Naive thymus-derived CD4-positive, alpha-beta T cell (primary cell): ENCODE results near the gene EPS8L2. TPM values are rescaled to one million over a fixed set of nuclear protein-coding genes. Genes with fewer than 3 reads are reported as not detected.
A peak's percentile ranks its signal among the peaks of the same experiment; 100 is the strongest.

Source experiments
- ATAC-seq: fragments of 150-1000 bp; cut with Tn5 transposase; 2 replicates; pipeline ENCODE4 v1.10.0; 2021; ENCODE audit warnings: mild to moderate bottlenecking, moderate library complexity
- CTCF ChIA-PET: fragments of 350-600 bp; sonication (Branson Sonifier 250); formaldehyde crosslinking; loops from one replicate; lab custom pipeline; 2021; ENCODE audit warnings: antibody characterized with exemption; lab: Charles Lee
- POLR2A ChIA-PET: fragments of 350-600 bp; sonication (Branson Sonifier 250); formaldehyde crosslinking; loops from one replicate; lab custom pipeline; 2021; ENCODE audit warnings: antibody characterized with exemption, inconsistent platforms; lab: Charles Lee
- DNase-seq, 9 donors: peaks; one replicate each; pipeline versions ENCODE4 v3.0.0 to v3.0.0-alpha.2; 2020 to 2022; ENCODE audit warnings: mixed read lengths in 1 of 9
- H3K27ac ChIP-seq: one replicate; pipeline ENCODE4 v1.7.0; 2013; ENCODE audit warnings: mild to moderate bottlenecking, low read depth, low read length, moderate library complexity
- H3K27me3 ChIP-seq, 2 donors: one replicate each; pipeline ENCODE4 v1.7.0; 2013; ENCODE audit warnings: low read length in 2 of 2, mild to moderate bottlenecking in 2 of 2, moderate library complexity in 2 of 2; ENCODE audit not compliant: control insufficient read depth in 2 of 2, insufficient read depth in 2 of 2
- H3K36me3 ChIP-seq, 3 experiments: 1 replicate in 2 of 3; 2 replicates in 1 of 3; pipeline ENCODE4 v1.7.0; 2013; ENCODE audit warnings: low read length in 3 of 3, mild to moderate bottlenecking in 3 of 3, moderate library complexity in 1 of 3; ENCODE audit not compliant: insufficient read depth in 3 of 3, control insufficient read depth in 2 of 3
- H3K4me1 ChIP-seq, 2 donors: one replicate each; pipeline ENCODE4 v1.7.0; 2013; ENCODE audit warnings: low read length in 2 of 2, mild to moderate bottlenecking in 2 of 2, moderate library complexity in 1 of 2; ENCODE audit not compliant: control insufficient read depth in 2 of 2, insufficient read depth in 2 of 2
- H3K4me3 ChIP-seq: 2 replicates; pipeline ENCODE4 v1.7.0; 2013; ENCODE audit warnings: mild to moderate bottlenecking, low read length
- H3K9me3 ChIP-seq, 3 experiments: 1 replicate in 2 of 3; 2 replicates in 1 of 3; pipeline ENCODE4 v1.7.0; 2013; ENCODE audit warnings: low read length in 3 of 3; ENCODE audit not compliant: control insufficient read depth in 2 of 3
- H3K27ac Mint-ChIP-seq, 9 donors: one replicate each; pipeline ENCODE4 v1.8.0; 2020 to 2022; ENCODE audit warnings: mixed read lengths in 9 of 9, mild to moderate bottlenecking in 8 of 9, moderate library complexity in 5 of 9, inconsistent platforms in 2 of 9
- H3K27me3 Mint-ChIP-seq, 5 donors: one replicate each; pipeline ENCODE4 v1.8.0; 2021 to 2022; ENCODE audit warnings: mixed read lengths in 5 of 5, mild to moderate bottlenecking in 1 of 5
- H3K36me3 Mint-ChIP-seq, 5 donors: one replicate each; pipeline ENCODE4 v1.8.0; 2020 to 2022; ENCODE audit warnings: mixed read lengths in 5 of 5, mild to moderate bottlenecking in 3 of 5, inconsistent platforms in 1 of 5
- H3K4me1 Mint-ChIP-seq, 7 donors: one replicate each; pipeline ENCODE4 v1.8.0; 2020 to 2022; ENCODE audit warnings: mixed read lengths in 7 of 7, mild to moderate bottlenecking in 3 of 7, inconsistent platforms in 1 of 7
- H3K4me3 Mint-ChIP-seq, 10 donors: one replicate each; pipeline ENCODE4 v1.8.0; 2020 to 2022; ENCODE audit warnings: mild to moderate bottlenecking in 10 of 10, mixed read lengths in 10 of 10, moderate library complexity in 6 of 10, inconsistent platforms in 2 of 10
- H3K9me3 Mint-ChIP-seq, 11 donors: one replicate each; pipeline ENCODE4 v1.8.0; 2020 to 2022; ENCODE audit warnings: mixed read lengths in 11 of 11, mild to moderate bottlenecking in 4 of 11, inconsistent platforms in 1 of 11, moderate library complexity in 1 of 11
- intact Hi-C, 2 donors: fragments of 100-400 bp; cut with micrococcal nuclease; formaldehyde crosslinking; loops; one replicate each; pipeline ENCODE4 v1.15.1; 2023
- polyA plus RNA-seq, 2 donors: library from polyadenylated mRNA; unstranded; fragments of 300-500 nt; fragmentation: Illumina TruSeq; gene quantifications; one replicate each; pipeline ENCODE4 v1.2.3, GENCODE V29; 2021
- total RNA-seq, 6 experiments: library from RNA in 5 of 6; stranded (reverse) in 5 of 6; gene quantifications; 1 replicate in 5 of 6; 2 replicates in 1 of 6; pipeline ENCODE4 v1.2.3 and lab custom pipeline; 2021 to 2026

The EPS8L2 gene
- total and polyA plus RNA-seq, 7 experiments from 2014 or later = 4.5 to 16.6 (median 7.4) TPM

- ATAC-seq (no peak), DNase-seq (no peak)
- Histone ChIP-seq H3K27ac (no peak overlapping the region), H3K36me3 (peaks cover 0 to 30% (median 3%) of the 10 kb centered on the region in 3 experiments), H3K9me3 (no peaks in the 10 kb centered on the region), H3K27me3 (peaks cover 0 to 6% of the 10 kb centered on the region in 2 donors), H3K4me3 (no peak overlapping the region), H3K4me1 (peaks cover 0 to 6% of the 10 kb centered on the region in 2 donors)
- peaks cover 0 to 5% (median 0%) of the 10 kb centered on the region in 5 donors for H3K36me3 Mint-ChIP-seq
- peaks cover 0 to 7% (median 0%) of the 10 kb centered on the region in 7 donors for H3K4me1 Mint-ChIP-seq
- H3K4me3 Mint-ChIP-seq = peak overlapping the region in 1 of 10 donors; percentile 19
- ChIA-PET CTCF (interaction anchor here (0.6 to 0.9 kb wide), 2 partner anchors 50 to 138 kb away, joined by 3 to 4 read pairs; no protein-coding TSS in a partner anchor), POLR2A (interaction anchor here (0.8 to 2.0 kb wide), 3 partner anchors 9 to 104 kb away, joined by 3 to 9 read pairs (median 3); partner anchors contain the start of genes DEAF1, TALDO1 and TMEM80)
- H3K27me3 Mint-ChIP-seq = peaks cover 0 to 14% (median 6%) of the 10 kb centered on the region in 5 donors
- H3K9me3 Mint-ChIP-seq = no peaks in the 10 kb centered on the region
- intact Hi-C loops = no loop called here
- no peak overlapping the region for H3K27ac Mint-ChIP-seq
Measured at GRCh38 chr11:704228-704674, 1.8 kb upstream of the EPS8L2 start.

GRCh38 chr11:704781-705645 is 1.0 kb upstream of the EPS8L2 start:
- Mint-ChIP-seq H3K9me3 (no peaks in the 10 kb centered on the region), H3K27me3 (peaks cover 0 to 14% (median 7%) of the 10 kb centered on the region in 5 donors), H3K4me3 (peak overlapping the region in 2 of 10 donors; percentile 23 to 55), H3K27ac (no peak overlapping the region), H3K36me3 (peaks cover 0 to 5% (median 0%) of the 10 kb centered on the region in 5 donors), H3K4me1 (peaks cover 0 to 7% (median 0%) of the 10 kb centered on the region in 7 donors)
- ATAC-seq (no peak), DNase-seq (no peak)
- H3K36me3 ChIP-seq = peaks cover 0 to 30% (median 3%) of the 10 kb centered on the region in 3 experiments
- H3K4me1 ChIP-seq = peaks cover 0 to 6% of the 10 kb centered on the region in 2 donors
- intact Hi-C loops = no loop called here
- H3K27me3 ChIP-seq = peaks cover 0 to 6% of the 10 kb centered on the region in 2 donors
- no peaks in the 10 kb centered on the region for H3K9me3 ChIP-seq
- POLR2A ChIA-PET = interaction anchor here (0.8 to 2.0 kb wide), 4 partner anchors 10 to 104 kb away, joined by 3 to 9 read pairs (median 3); partner anchors contain the start of genes DEAF1, TALDO1 and TMEM80
- H3K4me3 ChIP-seq = no peak overlapping the region
- no peak overlapping the region for H3K27ac ChIP-seq
- CTCF ChIA-PET = interaction anchor here (0.9 kb wide), 1 partner anchor 50 kb away, joined by 4 read pairs; no protein-coding TSS in a partner anchor

DNA sequence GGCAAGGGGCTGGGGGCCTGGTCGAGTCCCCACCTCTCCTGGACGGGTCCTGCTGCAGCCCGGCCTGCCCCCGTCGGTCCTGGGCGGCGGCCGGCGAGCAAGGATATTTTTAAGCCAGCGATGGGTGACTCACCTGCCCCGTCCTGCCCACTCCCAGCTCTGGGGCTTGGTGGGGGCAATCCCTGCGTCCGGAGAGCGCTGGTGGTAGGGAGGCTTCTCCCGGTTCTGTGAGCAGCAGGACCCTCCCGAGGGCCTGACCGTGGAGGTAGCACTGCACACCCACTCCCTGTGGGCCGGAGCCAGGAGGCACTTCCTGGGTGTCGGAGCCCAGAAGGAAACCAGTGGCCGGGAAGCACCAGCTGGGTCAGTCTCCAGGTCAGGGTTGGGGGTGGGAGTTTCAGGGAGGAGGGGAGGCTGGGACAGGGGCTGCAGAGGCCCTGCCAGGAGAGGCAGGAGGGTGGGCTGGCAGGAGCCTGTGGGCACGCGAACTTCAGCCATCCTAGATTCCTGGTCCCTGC is 467 bp downstream of the EPS8L2 start:
- POLR2A ChIA-PET = no interaction called here
- Histone ChIP-seq H3K4me3 (no peak overlapping the region), H3K36me3 (peaks cover 0 to 23% (median 3%) of the 10 kb centered on the region in 3 experiments)

GRCh38 chr11:706957-707816 is 1.2 kb downstream of the EPS8L2 start:
- Mint-ChIP-seq H3K4me1 (peaks cover 0 to 17% (median 5%) of the 10 kb centered on the region in 7 donors), H3K27me3 (peaks cover 0 to 29% (median 19%) of the 10 kb centered on the region in 5 donors), H3K9me3 (no peaks in the 10 kb centered on the region), H3K36me3 (peaks cover 0 to 2% (median 0%) of the 10 kb centered on the region in 5 donors), H3K27ac (no peak overlapping the region), H3K4me3 (peak overlapping the region in 3 of 10 donors; percentile 26 to 68 (median 49))
- Histone ChIP-seq H3K4me3 (no peak overlapping the region), H3K4me1 (peaks cover 0 to 6% of the 10 kb centered on the region in 2 donors), H3K27ac (no peak overlapping the region), H3K36me3 (peaks cover 0 to 16% (median 0%) of the 10 kb centered on the region in 3 experiments), H3K27me3 (peaks cover 0 to 6% of the 10 kb centered on the region in 2 donors), H3K9me3 (no peaks in the 10 kb centered on the region)
- POLR2A ChIA-PET = no interaction called here
- DNase-seq = no peak
- CTCF ChIA-PET = no interaction called here
- ATAC-seq = no peak
- intact Hi-C loops = no loop called here

More for the DNA sequence above, 467 bp downstream of the EPS8L2 start:
- Mint-ChIP-seq H3K27ac (no peak overlapping the region), H3K36me3 (peaks cover 0 to 4% (median 0%) of the 10 kb centered on the region in 5 donors), H3K4me1 (peaks cover 0 to 17% (median 5%) of the 10 kb centered on the region in 7 donors), H3K27me3 (peaks cover 0 to 27% (median 19%) of the 10 kb centered on the region in 5 donors), H3K9me3 (no peaks in the 10 kb centered on the region), H3K4me3 (peak overlapping the region in 2 of 10 donors; percentile 26 to 68)
- intact Hi-C loops = no loop called here
- CTCF ChIA-PET = no interaction called here
- Histone ChIP-seq H3K27ac (no peak overlapping the region), H3K9me3 (no peaks in the 10 kb centered on the region), H3K4me1 (peaks cover 0 to 6% of the 10 kb centered on the region in 2 donors), H3K27me3 (peaks cover 0 to 6% of the 10 kb centered on the region in 2 donors)
- peak in 1 of 9 donors; percentile 21 for DNase-seq
- no peak for ATAC-seq

DNA sequence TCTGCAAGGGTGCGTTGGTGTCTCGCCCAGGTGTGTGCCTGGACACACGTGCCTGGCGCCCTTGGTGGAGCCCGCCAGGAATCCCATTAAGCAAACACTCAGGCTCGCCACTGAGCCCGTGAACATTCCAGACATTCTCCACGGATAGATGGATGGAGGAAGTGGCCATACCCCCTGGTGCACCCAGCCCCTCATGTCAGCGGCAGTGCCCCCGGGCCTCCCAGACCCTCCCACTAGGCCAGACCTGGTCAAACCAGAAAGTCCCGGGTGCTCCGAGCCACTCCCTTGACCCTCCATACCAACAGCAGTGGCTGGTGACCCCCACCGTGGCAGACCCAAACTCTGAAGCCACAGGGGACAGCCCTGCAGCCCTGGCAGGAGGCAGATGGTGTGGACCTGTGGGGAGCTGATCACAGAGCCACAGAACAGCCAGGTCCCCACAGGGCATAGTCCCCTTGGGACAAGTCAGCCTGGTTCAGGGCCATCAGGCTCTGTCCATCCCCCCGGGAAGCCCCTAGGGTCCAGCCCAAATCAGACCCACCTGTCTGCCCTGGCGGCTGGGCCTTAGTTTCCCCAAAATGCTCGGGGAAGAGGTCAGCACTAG is 1.9 kb downstream of the EPS8L2 start:
- CTCF ChIA-PET = no interaction called here
- Histone ChIP-seq H3K27ac (no peak overlapping the region), H3K9me3 (no peaks in the 10 kb centered on the region), H3K36me3 (peaks cover 0 to 9% (median 0%) of the 10 kb centered on the region in 3 experiments), H3K27me3 (peaks cover 0 to 6% of the 10 kb centered on the region in 2 donors), H3K4me1 (peaks cover 0 to 6% of the 10 kb centered on the region in 2 donors), H3K4me3 (no peak overlapping the region)
- ATAC-seq (no peak), DNase-seq (no peak)
- peaks cover 0 to 29% (median 19%) of the 10 kb centered on the region in 5 donors for H3K27me3 Mint-ChIP-seq
- POLR2A ChIA-PET = no interaction called here
- peaks cover 0 to 17% (median 5%) of the 10 kb centered on the region in 7 donors for H3K4me1 Mint-ChIP-seq
- intact Hi-C loops = no loop called here
- H3K27ac Mint-ChIP-seq = no peak overlapping the region
- peak overlapping the region in 1 of 10 donors; percentile 68 for H3K4me3 Mint-ChIP-seq
- peaks cover 0 to 2% (median 0%) of the 10 kb centered on the region in 5 donors for H3K36me3 Mint-ChIP-seq
- no peaks in the 10 kb centered on the region for H3K9me3 Mint-ChIP-seq
